Pancreas (tissue), 10 donors: Measurements from ENCODE around the gene NSF. TPM values are rescaled to one million over a fixed set of nuclear protein-coding genes. Genes with fewer than 3 reads are reported as not detected.
A peak's percentile ranks its signal among the peaks of the same experiment; 100 is the strongest.

Source experiments
- ATAC-seq, 4 donors: fragments of 200-7000 bp; cut with Tn5 transposase; one replicate each; pipeline versions ENCODE4 v1.8.0 to v1.9.1; 2020; ENCODE audit warnings: mild to moderate bottlenecking in 4 of 4, moderate library complexity in 4 of 4
- DNase-seq, 6 donors: peaks; one replicate each; pipeline ENCODE4 v3.0.0-alpha.2; 2020
- FAIRE-seq: peaks from 2 replicates; lab custom pipeline; 2012; peaks lifted over from hg19 to GRCh38; lab: Jason Lieb, UNC
- H3K27ac ChIP-seq, 4 donors: fragments of 200-600 bp; sonication (generic); 1 replicate in 3 of 4; 2 replicates in 1 of 4; pipeline versions ENCODE4 v1.5.0 to v1.8.0; 2020
- H3K27me3 ChIP-seq, 4 donors: fragments of 200-600 bp; one replicate each; pipeline ENCODE4 v1.8.0; 2021
- H3K36me3 ChIP-seq, 3 donors: fragments of 200-600 bp; sonication (generic) in 1 of 3; one replicate each; pipeline versions ENCODE4 v1.5.0 to v1.8.0; 2020 to 2021
- H3K4me1 ChIP-seq, 3 donors: fragments of 200-600 bp; one replicate each; pipeline ENCODE4 v1.8.0; 2021
- H3K4me3 ChIP-seq, 4 donors: fragments of 200-600 bp; sonication (generic) in 2 of 4; one replicate each; pipeline versions ENCODE4 v1.5.0 to v1.8.0; 2020 to 2021
- H3K9me3 ChIP-seq, 4 donors: fragments of 200-600 bp; one replicate each; pipeline ENCODE4 v1.8.0; 2021
- CTCF ChIP-seq, 4 donors: fragments of 200-600 bp; sonication (generic) in 3 of 4; IDR thresholded peaks; one replicate each; pipeline versions ENCODE4 v1.5.0 to v1.8.0; 2021; ENCODE audit warnings: antibody characterized with exemption in 4 of 4
- WGBS, 2 donors: extraction: QIAGEN DNeasy Blood & Tissue Kit; methylation state at CpG; one replicate each; pipeline ENCODE4 v1.1.7; 2013; 5-methylcytosine and 5-hydroxymethylcytosine counted together
- intact Hi-C, 3 donors: fragments of 100-400 bp; cut with DNase I; formaldehyde crosslinking; loops; one replicate each; pipeline versions ENCODE4 v1.11.1 to v1.14.2; 2022
- polyA plus RNA-seq, 2 donors: library from polyadenylated mRNA; stranded (reverse); fragments of 200-250 nt; gene quantifications; one replicate each; pipeline ENCODE4 v1.2.3, GENCODE V29; 2013
- total RNA-seq, 6 donors: library from RNA; stranded (reverse); fragmentation: NEBNext Ultra II Directional in 4 of 6; extraction: Animal tissue kit (Norgen Biotek cat#: 25700) in 4 of 6; gene quantifications; one replicate each; pipeline versions ENCODE4 v1.2.1 to v1.2.4, GENCODE V29; 2021 to 2023
- donor health status: healthy with polysubstance abuse.
- donor health status: DM: no; HTN: no; CAD: no; lungs with moderate emphysema.
- donor health status: DM: no; HTN: no; CAD: no.
- donor health status: control.
- donor health status: control.
- donor health status: Bipolar disorder and iron deficiency.
- donor health status: DM: yes; HTN: yes; CAD: no.
- donor health status: DM: no; HTN: no; CAD: no.
- donor health status: DM: no; HTN: no; CAD: no.
- donor health status: DM: yes; HTN: yes; CAD: no.

The NSF gene
- total and polyA plus RNA-seq, 8 donors = 6.2 to 32.4 (median 29.0) TPM

DNA sequence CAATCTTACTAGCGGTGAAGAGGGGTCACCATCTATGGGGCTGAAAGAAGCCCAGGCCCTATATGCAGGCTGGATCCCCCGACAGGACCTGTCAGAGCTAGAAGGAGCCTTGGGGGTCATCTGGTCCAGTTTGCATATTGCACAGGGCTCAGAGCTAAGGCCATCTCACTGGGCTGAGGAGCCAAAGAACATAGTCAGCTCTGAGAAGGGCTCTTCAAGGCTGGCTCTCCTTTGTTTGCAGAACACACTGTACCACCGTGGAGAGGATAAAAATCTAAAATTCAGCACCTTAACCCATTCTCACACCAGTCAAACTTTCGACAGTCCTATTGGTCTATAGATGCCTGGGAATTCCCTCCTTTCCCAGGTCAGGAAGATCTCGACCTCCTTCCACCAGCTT is 203.8 kb downstream of the NSF start:
- no peaks in the 10 kb centered on the region for H3K4me1 ChIP-seq
- no peak for DNase-seq
- no peak overlapping the region for H3K4me3 ChIP-seq
- intact Hi-C loops = no loop called here
- no peaks in the 10 kb centered on the region for H3K9me3 ChIP-seq
- no peaks in the 10 kb centered on the region for H3K36me3 ChIP-seq
- no peak overlapping the region for H3K27ac ChIP-seq
- WGBS, 2 donors = 67 to 74% methylated on average over 5 of the region's 5 CpGs
- H3K27me3 ChIP-seq = no peaks in the 10 kb centered on the region
- ATAC-seq = no peak
- FAIRE-seq = no peak
- TF ChIP-seq CTCF (IDR thresholded peaks at IDR 0.05) = no peak

GRCh38 chr17:46795379-46795952 is 205.0 kb downstream of the NSF start:
- Histone ChIP-seq H3K9me3 (no peaks in the 10 kb centered on the region), H3K4me3 (no peak overlapping the region), H3K27ac (no peak overlapping the region), H3K4me1 (no peaks in the 10 kb centered on the region), H3K27me3 (no peaks in the 10 kb centered on the region), H3K36me3 (no peaks in the 10 kb centered on the region)
- intact Hi-C loops = no loop called here
- DNase-seq = peak in 1 of 6 donors; percentile 20
- ATAC-seq = no peak
- FAIRE-seq = no peak
- WGBS, 2 donors = 53 to 58% methylated on average over 15 of the region's 15 CpGs
- TF ChIP-seq CTCF (IDR thresholded peaks at IDR 0.05) = no peak

- no peak for FAIRE-seq
Observed at GRCh38 chr17:46796084-46796483, 205.6 kb downstream of the NSF start.

DNA sequence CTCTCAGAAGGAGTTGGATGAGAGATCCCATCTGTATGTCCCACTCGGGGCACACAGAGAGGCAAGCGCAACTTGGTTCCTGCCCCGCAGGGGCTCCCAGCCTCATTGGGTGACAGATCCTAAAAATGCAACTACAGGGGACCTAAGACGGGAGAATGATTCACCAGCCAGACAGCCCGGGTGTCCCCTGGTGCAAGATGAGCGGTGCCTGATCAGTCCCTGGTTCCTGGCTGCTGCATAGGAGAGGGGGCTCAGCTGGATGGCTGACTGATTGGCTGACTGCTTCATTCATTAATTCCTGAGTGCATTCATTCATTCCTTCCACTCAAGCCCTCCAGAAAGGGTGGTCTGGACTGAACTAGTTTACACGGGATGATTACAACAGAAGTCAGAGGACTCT is 206.1 kb downstream of the NSF start:
- intact Hi-C loops = no loop called here
- no peak for ATAC-seq
- no peak for FAIRE-seq
- 65 to 72% methylated on average over 7 of the region's 7 CpGs for WGBS, 2 donors
- DNase-seq = no peak
- Histone ChIP-seq H3K27me3 (no peaks in the 10 kb centered on the region), H3K4me1 (no peaks in the 10 kb centered on the region), H3K27ac (no peak overlapping the region), H3K4me3 (no peak overlapping the region), H3K9me3 (no peaks in the 10 kb centered on the region), H3K36me3 (no peaks in the 10 kb centered on the region)
- TF ChIP-seq CTCF (IDR thresholded peaks at IDR 0.05) = no peak

More at GRCh38 chr17:46796084-46796483, 205.6 kb downstream of the NSF start:
- Histone ChIP-seq H3K4me1 (no peaks in the 10 kb centered on the region), H3K4me3 (no peak overlapping the region), H3K27me3 (no peaks in the 10 kb centered on the region), H3K36me3 (no peaks in the 10 kb centered on the region), H3K9me3 (no peaks in the 10 kb centered on the region), H3K27ac (no peak overlapping the region)
- DNase-seq = no peak
- no peak for ATAC-seq
- no peak for TF ChIP-seq CTCF (IDR thresholded peaks at IDR 0.05)
- intact Hi-C loops = no loop called here
- WGBS, 2 donors = 73 to 75% methylated on average over 3 of the region's 3 CpGs

DNA sequence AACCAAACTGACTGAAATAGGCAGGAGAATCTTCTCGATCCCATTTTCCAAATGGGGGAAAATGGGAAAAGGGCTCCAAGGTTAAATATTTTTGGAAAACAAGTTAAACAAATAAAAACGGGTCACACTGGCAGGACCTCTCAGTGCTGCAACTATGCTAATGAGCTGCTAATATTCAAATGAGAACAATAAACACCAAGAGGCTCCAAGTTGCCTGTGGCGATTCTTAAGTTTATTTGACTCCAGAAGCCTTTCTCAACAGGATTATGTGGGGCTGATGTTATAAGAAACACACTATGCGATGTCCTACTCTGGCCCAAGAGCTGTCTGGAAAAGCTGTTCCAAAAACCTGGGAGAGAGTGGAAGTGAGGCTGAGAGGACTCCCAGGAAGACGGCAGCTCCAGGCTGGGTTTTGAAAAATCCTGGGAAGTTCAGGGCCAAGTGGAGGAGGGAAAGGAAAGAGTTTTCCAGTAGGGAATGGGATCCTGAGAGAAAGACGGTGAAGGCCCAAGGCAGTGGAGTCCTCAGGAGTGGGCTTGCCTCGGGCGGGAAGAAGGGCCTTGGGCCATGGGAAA is 206.6 kb downstream of the NSF start:
- FAIRE-seq (no peak), ATAC-seq (no peak)

More for the DNA sequence above, 206.6 kb downstream of the NSF start:
- Histone ChIP-seq H3K9me3 (no peaks in the 10 kb centered on the region), H3K4me3 (no peak overlapping the region), H3K27me3 (no peaks in the 10 kb centered on the region), H3K36me3 (no peaks in the 10 kb centered on the region), H3K4me1 (no peaks in the 10 kb centered on the region), H3K27ac (no peak overlapping the region)
- TF ChIP-seq CTCF (IDR thresholded peaks at IDR 0.05) = no peak
- intact Hi-C loops = no loop called here
- WGBS, 2 donors = 62 to 67% methylated on average over 8 of the region's 8 CpGs
- DNase-seq = no peak
